HEK293T (cell line): ENCODE data around the gene COL4A6.

Experiments used
- CTCF ChIA-PET: fragments of 350-600 bp; formaldehyde crosslinking; extraction: SDS; loops from one replicate; lab custom pipeline; 2021; ENCODE audit warnings: antibody characterized with exemption, inconsistent platforms; lab: Yijun Ruan, JAX
- POLR2A ChIA-PET: fragments of 350-600 bp; formaldehyde crosslinking; extraction: SDS; loops from one replicate; lab custom pipeline; 2020; ENCODE audit warnings: antibody characterized with exemption, inconsistent platforms; lab: Yijun Ruan, JAX
- DNase-seq: peaks from one replicate; pipeline ENCODE4 v3.0.0; 2012; ENCODE audit warnings: mixed read lengths; ENCODE audit errors: extremely low spot score
- ARNT ChIP-seq: fragments of 450-650 bp; IDR thresholded peaks from 2 replicates; pipeline ENCODE4 v1.6.1; 2017; ENCODE audit warnings: mild to moderate bottlenecking
- BHLHE40 ChIP-seq: fragments of 450-650 bp; IDR thresholded peaks from 2 replicates; pipeline ENCODE4 v1.6.1; 2016; ENCODE audit warnings: mild to moderate bottlenecking, moderate library complexity, borderline replicate concordance
- CTBP1 ChIP-seq: fragments of 450-650 bp; IDR thresholded peaks from 2 replicates; pipeline ENCODE4 v1.6.1; 2016; ENCODE audit warnings: borderline replicate concordance
- ELF4 ChIP-seq: fragments of 450-650 bp; IDR thresholded peaks from 2 replicates; pipeline ENCODE4 v1.6.1; 2017; ENCODE audit warnings: antibody characterized with exemption
- FOXA1 ChIP-seq: fragments of 450-650 bp; IDR thresholded peaks from 2 replicates; pipeline ENCODE4 v1.6.1; 2016; ENCODE audit warnings: mild to moderate bottlenecking
- FOXK2 ChIP-seq: fragments of 450-650 bp; IDR thresholded peaks from 2 replicates; pipeline ENCODE4 v1.6.1; 2016; ENCODE audit warnings: mild to moderate bottlenecking
- FOXM1 ChIP-seq: fragments of 450-650 bp; IDR thresholded peaks from 2 replicates; pipeline ENCODE4 v1.6.1; 2017; ENCODE audit warnings: mild to moderate bottlenecking, borderline replicate concordance
- HDGF ChIP-seq: fragments of 450-650 bp; IDR thresholded peaks from 2 replicates; pipeline ENCODE4 v1.6.1; 2017; ENCODE audit warnings: antibody characterized with exemption, borderline replicate concordance
- L3MBTL2 ChIP-seq: fragments of 450-650 bp; conservative IDR thresholded peaks from 2 replicates; pipeline ENCODE4 v1.6.1; 2016; ENCODE audit warnings: mild to moderate bottlenecking
- LEF1 ChIP-seq: fragments of 450-650 bp; IDR thresholded peaks from 2 replicates; pipeline ENCODE4 v1.6.1; 2017; ENCODE audit warnings: mild to moderate bottlenecking, borderline replicate concordance
- NFRKB ChIP-seq: fragments of 450-650 bp; IDR thresholded peaks from 2 replicates; pipeline ENCODE4 v1.6.1; 2016; ENCODE audit warnings: mild to moderate bottlenecking, moderate library complexity
- PKNOX1 ChIP-seq: fragments of 450-650 bp; IDR thresholded peaks from 2 replicates; pipeline ENCODE4 v1.6.1; 2016
- SP1 ChIP-seq: fragments of 450-650 bp; IDR thresholded peaks from 2 replicates; pipeline ENCODE4 v1.6.1; 2017
- SUZ12 ChIP-seq: fragments of 450-650 bp; IDR thresholded peaks from 2 replicates; pipeline ENCODE4 v1.6.1; 2016; ENCODE audit warnings: mild to moderate bottlenecking
- TARDBP ChIP-seq: fragments of 450-650 bp; IDR thresholded peaks from 2 replicates; pipeline ENCODE4 v1.6.1; 2016
- ZNF384 ChIP-seq: fragments of 450-650 bp; IDR thresholded peaks from 2 replicates; pipeline ENCODE4 v1.6.1; 2016

COL4A6 gene

GRCh38 chrX:108165383-108166111 is 272.7 kb downstream of the COL4A6 start:
- no peak for TF ChIP-seq LEF1
- no peak for TF ChIP-seq ARNT
- TF ChIP-seq FOXA1 = no peak
- no peak for TF ChIP-seq SP1
- TF ChIP-seq PKNOX1 = no peak
- TF ChIP-seq HDGF = no peak
- TF ChIP-seq TARDBP = no peak
- TF ChIP-seq ZNF384 = no peak
- ChIA-PET CTCF (interaction anchor here (0.5 to 1.1 kb wide), 5 partner anchors 9 to 958 kb away, joined by 3 to 4 read pairs (median 3); no protein-coding TSS in a partner anchor), POLR2A (no interaction called here)
- peak; percentile 74 for DNase-seq

- ChIA-PET POLR2A (no interaction called here), CTCF (no interaction called here)
- no peak for DNase-seq
- TF ChIP-seq PKNOX1 (0 out of 2 replicates have a peak, but pooled peaks have one; percentile 10), SP1 (no peak)
Measured at GRCh38 chrX:108163333-108164082, 274.7 kb downstream of the COL4A6 start.

- ChIA-PET POLR2A (no interaction called here), CTCF (no interaction called here)
- TF ChIP-seq BHLHE40 (no peak), CTBP1 (no peak), PKNOX1 (no peak), HDGF (no peak), FOXA1 (no peak), TARDBP (no peak), SP1 (no peak), ARNT (no peak), ZNF384 (no peak), FOXK2 (no peak), FOXM1 (no peak)
- no peak for DNase-seq
Measured at GRCh38 chrX:108162265-108162664, 276.0 kb downstream of the COL4A6 start.

GRCh38 chrX:108160309-108160708 is 277.9 kb downstream of the COL4A6 start:
- POLR2A ChIA-PET = no interaction called here
- CTCF ChIA-PET = interaction anchor here (0.8 kb wide), 1 partner anchor 144 kb away, joined by 3 read pairs; no protein-coding TSS in a partner anchor

GRCh38 chrX:108159028-108159670 is 279.1 kb downstream of the COL4A6 start:
- no peak for DNase-seq
- TF ChIP-seq ELF4 (no peak), HDGF (no peak)
- ChIA-PET POLR2A (no interaction called here), CTCF (no interaction called here)

More at GRCh38 chrX:108160309-108160708, 277.9 kb downstream of the COL4A6 start:
- TF ChIP-seq LEF1 = no peak
- TF ChIP-seq PKNOX1 = no peak
- no peak for TF ChIP-seq BHLHE40
- TF ChIP-seq NFRKB = no peak
- TF ChIP-seq SUZ12 = no peak
- no peak for TF ChIP-seq ELF4
- no peak for TF ChIP-seq ZNF384
- TF ChIP-seq CTBP1 = no peak
- no peak for TF ChIP-seq ARNT
- no peak for TF ChIP-seq FOXK2
- TF ChIP-seq L3MBTL2 = no peak
- no peak for TF ChIP-seq FOXM1
- DNase-seq = no peak

- DNase-seq = no peak
- POLR2A ChIA-PET = no interaction called here
- TF ChIP-seq ELF4 = no peak
- TF ChIP-seq FOXA1 = no peak
- no peak for TF ChIP-seq SP1
- no peak for TF ChIP-seq TARDBP
- no peak for TF ChIP-seq L3MBTL2
- TF ChIP-seq FOXK2 = no peak
- TF ChIP-seq HDGF = no peak
- no peak for TF ChIP-seq FOXM1
- no peak for TF ChIP-seq SUZ12
- TF ChIP-seq ARNT = no peak
- no peak for TF ChIP-seq PKNOX1
- TF ChIP-seq CTBP1 = no peak
- no peak for TF ChIP-seq LEF1
- TF ChIP-seq NFRKB = no peak
- no peak for TF ChIP-seq ZNF384
- CTCF ChIA-PET = no interaction called here
Measured at GRCh38 chrX:108157628-108158027, 280.6 kb downstream of the COL4A6 start.
